Stimulated activated naive CD4-positive, alpha-beta T cell (primary cell): ENCODE data around the gene MEX3B.
"Not testable (repeated sequence)": the region's sequence is repeated elsewhere in the genome, so short reads cannot be mapped to it uniquely, and the experiment has no call there.

ENCODE experiments used
- DNase-seq, 6 experiments: peaks; one replicate each; lab custom pipeline; 2025; lab: John Stamatoyannopoulos, UW

The MEX3B gene

GRCh38 chr15:82005239-82005638, 40.6 kb downstream of the MEX3B start:
- no peak for DNase-seq

GRCh38 chr15:82003916-82004315, 41.9 kb downstream of the MEX3B start:
- no peak for DNase-seq

- not testable (repeated sequence) for DNase-seq
Measured at GRCh38 chr15:81995081-81995480, 50.7 kb downstream of the MEX3B start.

GRCh38 chr15:81992523-81992922, 53.3 kb downstream of the MEX3B start:
- DNase-seq: no peak
